SK-N-SH treated with all-trans-retinoic acid at 6 μM for 48 hours (cell line): ENCODE data around the gene GSG1L.

Source experiments
- BACH2 ChIP-seq: fragments of 250-450 bp; sonication (Bioruptor Pico); IDR thresholded peaks from 2 replicates; pipeline ENCODE4 v1.9.0; 2021; ENCODE audit warnings: mild to moderate bottlenecking, borderline replicate concordance
- CSDC2 ChIP-seq: fragments of 250-450 bp; sonication (Bioruptor Pico); IDR thresholded peaks from 2 replicates; pipeline ENCODE4 v1.5.0; 2020; ENCODE audit warnings: mild to moderate bottlenecking, moderate library complexity
- GLIS3 ChIP-seq: fragments of 250-450 bp; sonication (Bioruptor Pico); IDR thresholded peaks from 2 replicates; pipeline ENCODE4 v1.5.0; 2020; ENCODE audit warnings: mild to moderate bottlenecking, moderate library complexity
- ISL1 ChIP-seq: fragments of 250-450 bp; sonication (Bioruptor Pico); IDR thresholded peaks from 2 replicates; pipeline ENCODE4 v2.1.2; 2022; ENCODE audit warnings: mild to moderate bottlenecking, moderate library complexity
- OSR1 ChIP-seq: fragments of 250-450 bp; sonication (Bioruptor Pico); IDR thresholded peaks from 2 replicates; pipeline ENCODE4 v1.8.0; 2022; ENCODE audit warnings: moderate library complexity, mild to moderate bottlenecking, inconsistent platforms
- RARB ChIP-seq: fragments of 250-450 bp; sonication (Bioruptor Pico); IDR thresholded peaks from 2 replicates; pipeline ENCODE4 v1.8.0; 2021; ENCODE audit warnings: mild to moderate bottlenecking, moderate library complexity
- TCF4 ChIP-seq: fragments of 250-450 bp; sonication (Bioruptor Pico); IDR thresholded peaks from 2 replicates; pipeline ENCODE4 v1.8.0; 2021; ENCODE audit warnings: mild to moderate bottlenecking, moderate library complexity, borderline replicate concordance
- ZFP3 ChIP-seq: fragments of 250-450 bp; sonication (Bioruptor Pico); IDR thresholded peaks from 2 replicates; pipeline ENCODE4 v1.5.0; 2020; ENCODE audit warnings: mild to moderate bottlenecking, moderate library complexity
- ZFP30 ChIP-seq: fragments of 450-650 bp; formaldehyde crosslinking; IDR thresholded peaks from 2 replicates; pipeline ENCODE4 v1.5.0; 2022; ENCODE audit warnings: mild to moderate bottlenecking, moderate library complexity
- TF ChIP-seq, protein P1 (sequence below): fragments of 250-450 bp; sonication (Bioruptor Pico); IDR thresholded peaks from 2 replicates; pipeline ENCODE4 v1.8.0; 2020; ENCODE audit warnings: mild to moderate bottlenecking, moderate library complexity, borderline replicate concordance
- TF ChIP-seq, protein P2 (sequence below): fragments of 250-450 bp; sonication (Bioruptor Pico); IDR thresholded peaks from 2 replicates; pipeline ENCODE4 v1.5.1; 2020; ENCODE audit warnings: low read depth, mild to moderate bottlenecking, moderate library complexity

DNA sequence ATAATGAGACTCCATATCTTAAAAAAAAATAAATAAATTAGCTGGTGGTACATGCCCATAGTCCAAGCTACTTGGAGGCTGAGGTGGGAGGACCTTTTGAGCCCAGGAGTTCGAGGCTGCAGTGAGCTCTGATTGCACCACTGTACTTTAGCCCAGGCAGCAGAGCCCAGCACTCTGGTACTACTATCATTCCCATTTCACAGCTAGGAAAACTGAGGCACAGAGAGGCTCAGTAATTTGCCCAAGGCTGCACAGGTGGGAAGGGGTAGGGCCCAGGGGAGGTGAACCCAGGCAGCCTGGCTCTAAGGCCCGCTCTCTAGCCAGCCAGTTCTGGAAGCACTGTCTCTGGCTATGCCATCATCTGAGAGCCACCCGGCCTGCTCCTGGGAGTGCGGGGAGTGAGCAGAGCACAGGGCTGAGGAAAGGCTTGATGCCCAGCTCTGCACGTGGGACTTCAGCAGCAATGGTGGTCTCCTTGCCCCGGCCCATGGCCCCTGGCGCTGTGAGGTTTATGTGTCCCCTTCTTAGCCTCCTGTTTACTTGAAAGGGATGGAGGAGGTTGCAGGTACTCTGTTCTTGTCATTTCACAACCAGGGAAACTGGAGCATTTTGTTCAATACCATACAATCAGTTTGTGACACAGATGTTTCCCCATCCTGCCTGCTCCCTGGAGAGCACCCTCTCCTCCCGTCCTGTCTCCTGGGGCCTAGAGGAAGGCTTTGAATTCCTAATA lies 291.3 kb downstream of the GSG1L start:
- TF ChIP-seq, protein P1, sequence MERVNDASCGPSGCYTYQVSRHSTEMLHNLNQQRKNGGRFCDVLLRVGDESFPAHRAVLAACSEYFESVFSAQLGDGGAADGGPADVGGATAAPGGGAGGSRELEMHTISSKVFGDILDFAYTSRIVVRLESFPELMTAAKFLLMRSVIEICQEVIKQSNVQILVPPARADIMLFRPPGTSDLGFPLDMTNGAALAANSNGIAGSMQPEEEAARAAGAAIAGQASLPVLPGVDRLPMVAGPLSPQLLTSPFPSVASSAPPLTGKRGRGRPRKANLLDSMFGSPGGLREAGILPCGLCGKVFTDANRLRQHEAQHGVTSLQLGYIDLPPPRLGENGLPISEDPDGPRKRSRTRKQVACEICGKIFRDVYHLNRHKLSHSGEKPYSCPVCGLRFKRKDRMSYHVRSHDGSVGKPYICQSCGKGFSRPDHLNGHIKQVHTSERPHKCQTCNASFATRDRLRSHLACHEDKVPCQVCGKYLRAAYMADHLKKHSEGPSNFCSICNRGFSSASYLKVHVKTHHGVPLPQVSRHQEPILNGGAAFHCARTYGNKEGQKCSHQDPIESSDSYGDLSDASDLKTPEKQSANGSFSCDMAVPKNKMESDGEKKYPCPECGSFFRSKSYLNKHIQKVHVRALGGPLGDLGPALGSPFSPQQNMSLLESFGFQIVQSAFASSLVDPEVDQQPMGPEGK (CRISPR knock-in tag) = no peak
- TF ChIP-seq ZFP30 (CRISPR knock-in tag) (no peak), GLIS3 (CRISPR knock-in tag) (no peak), ZFP3 (CRISPR knock-in tag) (no peak), ISL1 (no peak), BACH2 (CRISPR knock-in tag) (no peak), CSDC2 (no peak), OSR1 (CRISPR knock-in tag) (no peak), TCF4 (no peak), RARB (CRISPR knock-in tag) (no peak)
- TF ChIP-seq, protein P2, sequence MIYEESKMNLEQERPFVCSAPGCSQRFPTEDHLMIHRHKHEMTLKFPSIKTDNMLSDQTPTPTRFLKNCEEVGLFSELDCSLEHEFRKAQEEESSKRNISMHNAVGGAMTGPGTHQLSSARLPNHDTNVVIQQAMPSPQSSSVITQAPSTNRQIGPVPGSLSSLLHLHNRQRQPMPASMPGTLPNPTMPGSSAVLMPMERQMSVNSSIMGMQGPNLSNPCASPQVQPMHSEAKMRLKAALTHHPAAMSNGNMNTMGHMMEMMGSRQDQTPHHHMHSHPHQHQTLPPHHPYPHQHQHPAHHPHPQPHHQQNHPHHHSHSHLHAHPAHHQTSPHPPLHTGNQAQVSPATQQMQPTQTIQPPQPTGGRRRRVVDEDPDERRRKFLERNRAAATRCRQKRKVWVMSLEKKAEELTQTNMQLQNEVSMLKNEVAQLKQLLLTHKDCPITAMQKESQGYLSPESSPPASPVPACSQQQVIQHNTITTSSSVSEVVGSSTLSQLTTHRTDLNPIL (CRISPR knock-in tag) = no peak
